GM23338 (cell line): Measurements from ENCODE around the gene SAPCD1. TPM values are rescaled to one million over a fixed set of nuclear protein-coding genes. Genes with fewer than 3 reads are reported as not detected.
A peak's percentile ranks its signal among the peaks of the same experiment; 100 is the strongest.
"Not testable (repeated sequence)": the region's sequence is repeated elsewhere in the genome, so short reads cannot be mapped to it uniquely, and the experiment has no call there.

Source experiments
- ATAC-seq: fragments of 200-7000 bp; cut with Tn5 transposase; 3 replicates; pipeline ENCODE4 v1.9.1; 2020
- DNase-seq: peaks from one replicate; pipeline ENCODE4 v3.0.0-alpha.2; 2015; ENCODE audit warnings: low spot score
- H2AFZ ChIP-seq: fragments of 200-600 bp; sonication (generic); 2 replicates; pipeline ENCODE4 v1.8.0; 2016; ENCODE audit warnings: antibody characterized with exemption, mild to moderate bottlenecking, moderate library complexity
- H3F3A ChIP-seq: fragments of 200-600 bp; sonication (generic); replicated peaks from 2 replicates; pipeline ENCODE4 v1.8.0; 2017; ENCODE audit warnings: antibody characterized with exemption, mixed run types, low read depth
- H3K27ac ChIP-seq: fragments of 200-600 bp; sonication (generic); 2 replicates; pipeline ENCODE4 v1.6.1; 2016; ENCODE audit warnings: low read depth
- H3K27me3 ChIP-seq: fragments of 200-600 bp; sonication (generic); 2 replicates; pipeline ENCODE4 v1.8.0; 2016; ENCODE audit warnings: mild to moderate bottlenecking, mixed run types, moderate library complexity; ENCODE audit not compliant: insufficient read depth
- H3K36me3 ChIP-seq: fragments of 200-600 bp; sonication (generic); 2 replicates; pipeline ENCODE4 v1.8.0; 2016; ENCODE audit warnings: mild to moderate bottlenecking; ENCODE audit not compliant: insufficient read depth
- H3K4me1 ChIP-seq: fragments of 200-600 bp; sonication (generic); 2 replicates; pipeline ENCODE4 v1.8.0; 2016; ENCODE audit warnings: mild to moderate bottlenecking, moderate library complexity; ENCODE audit not compliant: insufficient read depth
- H3K4me2 ChIP-seq: fragments of 200-600 bp; sonication (generic); 2 replicates; pipeline ENCODE4 v1.7.1; 2017; ENCODE audit warnings: mixed run types
- H3K4me3 ChIP-seq: fragments of 200-600 bp; sonication (generic); 2 replicates; pipeline ENCODE4 v1.6.1; 2016; ENCODE audit warnings: mixed run types
- H3K79me2 ChIP-seq: fragments of 200-600 bp; sonication (generic); replicated peaks from 2 replicates; pipeline ENCODE4 v1.8.0; 2017; ENCODE audit warnings: mild to moderate bottlenecking; ENCODE audit not compliant: insufficient read depth
- H3K9me2 ChIP-seq: fragments of 200-600 bp; sonication (generic); 2 replicates; pipeline ENCODE4 v1.8.0; 2017; ENCODE audit not compliant: insufficient read depth
- H4K20me1 ChIP-seq: fragments of 200-600 bp; sonication (generic); replicated peaks from 2 replicates; pipeline ENCODE4 v1.8.0; 2017; ENCODE audit warnings: mild to moderate bottlenecking; ENCODE audit not compliant: insufficient read depth
- H3K27ac Mint-ChIP-seq: 2 replicates; pipeline ENCODE4 v1.8.0; 2020; ENCODE audit warnings: inconsistent platforms, mild to moderate bottlenecking, moderate library complexity, mixed read lengths
- H3K27me3 Mint-ChIP-seq: 3 replicates; pipeline ENCODE4 v1.8.0; 2022; ENCODE audit warnings: low read depth, mild to moderate bottlenecking, moderate library complexity, mixed read lengths, inconsistent platforms; ENCODE audit not compliant: insufficient read depth, poor library complexity
- H3K36me3 Mint-ChIP-seq: 3 replicates; pipeline ENCODE4 v1.8.0; 2021; ENCODE audit warnings: low read depth, mild to moderate bottlenecking, inconsistent platforms, moderate library complexity, mixed read lengths
- H3K4me1 Mint-ChIP-seq: 3 replicates; pipeline ENCODE4 v1.8.0; 2020; ENCODE audit warnings: mild to moderate bottlenecking, inconsistent platforms, mixed read lengths
- H3K4me3 Mint-ChIP-seq: 3 replicates; pipeline ENCODE4 v1.8.0; 2021; ENCODE audit warnings: moderate library complexity, mild to moderate bottlenecking, inconsistent platforms, mixed read lengths
- H3K9me3 Mint-ChIP-seq: 3 replicates; pipeline ENCODE4 v1.8.0; 2020; ENCODE audit warnings: moderate library complexity, mild to moderate bottlenecking, inconsistent platforms, mixed read lengths
- CREB1 ChIP-seq: fragments of 250-450 bp; sonication (Bioruptor Pico); IDR thresholded peaks from 2 replicates; pipeline ENCODE4 v1.5.0; 2020; ENCODE audit warnings: low read depth, mild to moderate bottlenecking, moderate library complexity
- CTCF ChIP-seq, 2 experiments: fragments of 200-600 bp in 1 of 2; sonication (generic) in 1 of 2; conservative IDR thresholded peaks; 2 replicates each; pipeline versions ENCODE4 v1.5.1 to v1.6.1; 2016 to 2017; ENCODE audit warnings: antibody characterized with exemption in 2 of 2, low read depth in 2 of 2, mild to moderate bottlenecking in 2 of 2, moderate library complexity in 1 of 2
- EZH2 ChIP-seq: fragments of 200-600 bp; sonication (generic); IDR thresholded peaks from one replicate; pipeline ENCODE4 v1.8.0; 2017; ENCODE audit warnings: antibody characterized with exemption, mild to moderate bottlenecking, low read depth; ENCODE audit not compliant: unreplicated experiment
- EZH2phosphoT487 ChIP-seq: fragments of 200-600 bp; sonication (generic); IDR thresholded peaks from one replicate; pipeline ENCODE4 v1.8.1; 2018; ENCODE audit warnings: antibody characterized with exemption; ENCODE audit not compliant: unreplicated experiment
- JUNB ChIP-seq: IDR thresholded peaks from one replicate; pipeline ENCODE4 v1.6.1; 2016; ENCODE audit warnings: antibody characterized with exemption; ENCODE audit not compliant: unreplicated experiment
- NANOG ChIP-seq: IDR thresholded peaks from 2 replicates; pipeline ENCODE4 v1.6.1; 2016; ENCODE audit warnings: antibody characterized with exemption, borderline replicate concordance
- POLR2AphosphoS5 ChIP-seq: IDR thresholded peaks from 2 replicates; pipeline ENCODE4 v1.6.1; 2016; ENCODE audit warnings: antibody characterized with exemption, low read depth
- REST ChIP-seq: IDR thresholded peaks from one replicate; pipeline ENCODE4 v1.6.1; 2018; ENCODE audit warnings: antibody characterized with exemption; ENCODE audit not compliant: unreplicated experiment
- ZNF114 ChIP-seq: fragments of 250-450 bp; sonication (Bioruptor Pico); IDR thresholded peaks from 2 replicates; pipeline ENCODE4 v1.5.0; 2020; ENCODE audit warnings: mild to moderate bottlenecking, moderate library complexity
- ZNF462 ChIP-seq: fragments of 250-450 bp; sonication (Bioruptor Pico); IDR thresholded peaks from 2 replicates; pipeline ENCODE4 v1.5.0; 2020; ENCODE audit warnings: mild to moderate bottlenecking, moderate library complexity
- polyA plus RNA-seq: library from polyadenylated mRNA; unstranded; fragments of >200 nt; fragmentation: Nextera tagmentation; extraction: Ambion mirVana; gene quantifications from 2 replicates; pipeline ENCODE4 v1.2.1, GENCODE V29; 2016
- total RNA-seq: library from RNA; depleted of rRNA; stranded (reverse); fragments of >200 nt; shearing (Covaris generic); gene quantifications from 2 replicates; pipeline ENCODE4 v1.2.3, GENCODE V29; 2014

Gene SAPCD1
- total and polyA plus RNA-seq, 2 experiments from 2014 or later: 3.9 to 5.0 TPM

GRCh38 chr6:31793927-31794245, 31.4 kb downstream of the SAPCD1 start:
- H3K27ac ChIP-seq, H3K27ac Mint-ChIP-seq: not testable (repeated sequence)
- H3K79me2 ChIP-seq: peaks cover 22% of the 10 kb centered on the region

GRCh38 chr6:31794294-31794865, 31.9 kb downstream of the SAPCD1 start:
- peak overlapping the region; percentile 99 for H3K4me3 ChIP-seq
- H3K9me3 Mint-ChIP-seq: no peaks in the 10 kb centered on the region
- TF ChIP-seq JUNB: no peak
- no peak for TF ChIP-seq EZH2phosphoT487
- no peak for TF ChIP-seq CREB1
- TF ChIP-seq NANOG: no peak
- no peak for TF ChIP-seq CTCF (conservative IDR thresholded peaks at IDR 0.05; ENCODE audit: low read depth in 2 of 2)
- TF ChIP-seq ZNF462 (CRISPR knock-in tag): no peak
- no peak for TF ChIP-seq ZNF114 (CRISPR knock-in tag)
- TF ChIP-seq EZH2: no peak
- no peak for TF ChIP-seq REST
- TF ChIP-seq POLR2AphosphoS5: no peak

More at GRCh38 chr6:31793927-31794245, 31.4 kb downstream of the SAPCD1 start:
- H3K27me3 ChIP-seq, H2AFZ ChIP-seq, DNase-seq, H3K4me1 ChIP-seq, ATAC-seq, H3K9me3 Mint-ChIP-seq, H3K4me1 Mint-ChIP-seq, H3K9me2 ChIP-seq, H4K20me1 ChIP-seq: not testable (repeated sequence)
- Histone ChIP-seq H3K4me3 (peak overlapping the region; percentile 99), H3F3A (peaks cover 32% of the 10 kb centered on the region), H3K4me2 (peak overlapping the region; percentile 98), H3K36me3 (peaks cover 18% of the 10 kb centered on the region)
- H3K4me3 Mint-ChIP-seq: peak overlapping the region; percentile 95
- H3K36me3 Mint-ChIP-seq: peaks cover 57% of the 10 kb centered on the region
- H3K27me3 Mint-ChIP-seq: peaks cover 15% of the 10 kb centered on the region

More at GRCh38 chr6:31794294-31794865, 31.9 kb downstream of the SAPCD1 start:
- peak; percentile 35 for DNase-seq
- Histone ChIP-seq H3K4me1 (no peaks in the 10 kb centered on the region; the same call in 1 of the 2 replicates), H3K27me3 (no peaks in the 10 kb centered on the region), H3K4me2 (peak overlapping the region; percentile 98), H3K27ac (no peak overlapping the region), H2AFZ (peak overlapping the region; percentile 91; the same call in 1 of the 2 replicates), H4K20me1 (0 out of 2 replicates have a peak, but pooled peaks cover 5% of the 10 kb centered on the region), H3K9me2 (no peaks in the 10 kb centered on the region), H3K36me3 (peaks cover 16% of the 10 kb centered on the region), H3K79me2 (peaks cover 22% of the 10 kb centered on the region), H3F3A (peaks cover 35% of the 10 kb centered on the region)
- peak overlapping the region; percentile 95 for H3K4me3 Mint-ChIP-seq
- peak; percentile 12; the same call in 2 of the 3 replicates for ATAC-seq
- peaks cover 9% of the 10 kb centered on the region for H3K4me1 Mint-ChIP-seq
- 0 out of 2 replicates have a peak overlapping the region, but pooled peaks have one; percentile 28 for H3K27ac Mint-ChIP-seq
- peaks cover 55% of the 10 kb centered on the region for H3K36me3 Mint-ChIP-seq
- H3K27me3 Mint-ChIP-seq: peaks cover 15% of the 10 kb centered on the region
